ENCODE results near the gene TRERF1. TPM values are rescaled to one million over a fixed set of nuclear protein-coding genes. Genes with fewer than 3 reads are reported as not detected.

TRERF1 gene
- total and polyA plus RNA-seq, 2 of the 8 experiments (the other 6 are each of a cell fraction or from before 2014, with no cell fraction given): 10.8 to 21.5 TPM

GRCh38 chr6:42210551-42210950 is 241.2 kb downstream of the TRERF1 start:
- Histone ChIP-seq H4K8ac (ENCODE audit: extremely low read depth, insufficient read depth, low read length) (no peak overlapping the region), H3K27ac (ENCODE audit: low read depth, low read length) (no peak overlapping the region), H3K23me2 (ENCODE audit: low read depth, low read length) (no peaks in the 10 kb centered on the region), H3K14ac (ENCODE audit: insufficient read length) (no peak overlapping the region), H3K4me2 (ENCODE audit: insufficient read depth in 1 of 2, low read depth in 2 of 2, low read length in 2 of 2) (no peak overlapping the region), H3K18ac (ENCODE audit: extremely low read depth, low read length) (no peak overlapping the region), H3K36me3 (ENCODE audit: control insufficient read depth in 2 of 4, insufficient read depth in 4 of 4, low read length in 3 of 4) (peaks cover 18 to 59% (median 40%) of the 10 kb centered on the region in 4 experiments), H2BK15ac (ENCODE audit: low read length) (no peak overlapping the region), H3K23ac (ENCODE audit: insufficient read length) (no peak overlapping the region), H4K20me1 (replicated peaks in 1 of 2; ENCODE audit: control insufficient read depth in 1 of 2, insufficient read depth in 2 of 2, low read length in 2 of 2) (no peaks in the 10 kb centered on the region), H3K4me3 (ENCODE audit: extremely low read depth in 1 of 4, insufficient read depth in 2 of 4, low read depth in 3 of 4, low read length in 4 of 4) (no peak overlapping the region), H3K56ac (replicated peaks; ENCODE audit: insufficient read length, low read depth, low read length) (no peak overlapping the region), H2BK5ac (ENCODE audit: low read depth, low read length) (no peak overlapping the region), H3K79me1 (ENCODE audit: low read depth, low read length) (no peaks in the 10 kb centered on the region), H3K27me3 (replicated peaks in 1 of 4; ENCODE audit: control insufficient read depth in 3 of 4, extremely low read depth in 1 of 4, insufficient read depth in 3 of 4, low read length in 3 of 4) (no peaks in the 10 kb centered on the region), H3K4me1 (replicated peaks in 1 of 4; ENCODE audit: control insufficient read depth in 3 of 4, insufficient read depth in 4 of 4, low read length in 3 of 4) (no peaks in the 10 kb centered on the region), H4K5ac (ENCODE audit: insufficient read length, low read depth, low read length) (no peak overlapping the region), H3K79me2 (ENCODE audit: control insufficient read depth in 1 of 2, insufficient read depth in 2 of 2, low read length in 2 of 2) (no peaks in the 10 kb centered on the region), H3K9me3 (ENCODE audit: insufficient read depth in 2 of 2, low read depth in 1 of 2, low read length in 1 of 2) (no peaks in the 10 kb centered on the region), H2AK5ac (ENCODE audit: low read depth, low read length) (no peak overlapping the region), H2BK120ac (replicated peaks; ENCODE audit: low read depth, low read length) (no peak overlapping the region), H2AFZ (ENCODE audit: low read length) (no peak overlapping the region), H2BK12ac (ENCODE audit: low read depth, low read length) (no peak overlapping the region), H4K91ac (replicated peaks; ENCODE audit: insufficient read length, low read length) (no peak overlapping the region), H2BK20ac (ENCODE audit: low read length) (no peak overlapping the region), H3K9ac (replicated peaks in 1 of 4; ENCODE audit: extremely low read depth in 1 of 4, low read depth in 3 of 4, low read length in 3 of 4) (no peak overlapping the region), H3K4ac (replicated peaks; ENCODE audit: insufficient read length, low read depth, low read length) (no peak overlapping the region)
- no CpG with 5 or more reads among the region's 1 CpG for WGBS, 2 experiments (ENCODE audit: extremely low coverage in 1 of 2, insufficient coverage in 1 of 2, insufficient read length in 1 of 2, insufficient replicate concordance in 2 of 2, low coverage in 1 of 2, low lambda C conversion rate in 2 of 2, missing lambda C conversion rate in 1 of 2)
- DNase-seq (ENCODE audit: low read depth in 1 of 2, low spot score in 2 of 2): no peak
- ChIA-PET POLR2A (ENCODE audit: partially characterized antibody) (no interaction called here), CTCF (ENCODE audit: partially characterized antibody) (interaction anchor here (0.5 kb wide), 1 partner anchor 140 kb away, joined by 3 read pairs; no protein-coding TSS in a partner anchor)
- TF ChIP-seq CBX8 (IDR thresholded peaks at IDR 0.05; ENCODE audit: borderline replicate concordance, low read depth, low read length): no peak
- TF ChIP-seq RXRA (IDR thresholded peaks at IDR 0.05; ENCODE audit: insufficient read depth, low read depth, low read length): no peak
- TF ChIP-seq TAF7 (optimal IDR thresholded peaks at IDR 0.05; ENCODE audit: borderline replicate concordance, low read depth, low read length): no peak
- no peak for TF ChIP-seq SAP30 (IDR thresholded peaks at IDR 0.05; ENCODE audit: insufficient read depth, insufficient replicate concordance, low read length)
- FAIRE-seq: no peak

Measured in H1 (cell line).